HEK293 (cell line): ENCODE measurements around the gene NEK9.

Experiments
- GLI2 ChIP-seq: fragments of 450-650 bp; formaldehyde crosslinking; IDR thresholded peaks from 2 replicates; pipeline ENCODE4; 2017; ENCODE audit warnings: missing biosample characterization, missing genetic modification characterization, low read depth, borderline replicate concordance
- KLF9 ChIP-seq: fragments of 450-650 bp; formaldehyde crosslinking; IDR thresholded peaks from 2 replicates; pipeline ENCODE4 v1.5.1; 2016; ENCODE audit warnings: missing biosample characterization, missing genetic modification characterization, low read depth
- PBX3 ChIP-seq: sonication (generic); formaldehyde crosslinking; IDR thresholded peaks from 2 replicates; pipeline ENCODE4 v1.8.1; 2022; ENCODE audit warnings: mild to moderate bottlenecking, moderate library complexity, missing genetic modification reagents
- PRDM1 ChIP-seq: fragments of 450-650 bp; formaldehyde crosslinking; IDR thresholded peaks from 2 replicates; pipeline ENCODE4; 2016; ENCODE audit warnings: missing biosample characterization, missing genetic modification characterization
- RBAK ChIP-seq: fragments of 450-650 bp; formaldehyde crosslinking; IDR thresholded peaks from 2 replicates; pipeline ENCODE4 v1.5.1; 2016; ENCODE audit warnings: missing biosample characterization, missing genetic modification characterization
- ZBTB17 ChIP-seq: fragments of 450-650 bp; formaldehyde crosslinking; IDR thresholded peaks from 2 replicates; pipeline ENCODE4 v1.5.1; 2016; ENCODE audit warnings: missing biosample characterization, missing genetic modification characterization
- ZNF423 ChIP-seq: fragments of 450-650 bp; formaldehyde crosslinking; IDR thresholded peaks from 2 replicates; pipeline ENCODE4 v1.5.1; 2016; ENCODE audit warnings: missing biosample characterization, missing genetic modification characterization
- ZNF521 ChIP-seq: fragments of 450-650 bp; formaldehyde crosslinking; IDR thresholded peaks from 2 replicates; pipeline ENCODE4 v1.5.1; 2017; ENCODE audit warnings: missing biosample characterization, mild to moderate bottlenecking, missing genetic modification characterization
- ZNF530 ChIP-seq: fragments of 450-650 bp; formaldehyde crosslinking; IDR thresholded peaks from 2 replicates; pipeline ENCODE4 v1.5.1; 2016; ENCODE audit warnings: low read depth, missing biosample characterization, missing genetic modification characterization
- ZNF558 ChIP-seq: fragments of 450-650 bp; formaldehyde crosslinking; IDR thresholded peaks from 2 replicates; pipeline ENCODE4 v1.5.1; 2016; ENCODE audit warnings: missing biosample characterization, missing genetic modification characterization
- ZNF660 ChIP-seq: fragments of 450-650 bp; IDR thresholded peaks from 2 replicates; pipeline ENCODE4 v1.5.1; 2018; ENCODE audit warnings: missing biosample characterization, mild to moderate bottlenecking, missing genetic modification characterization
- ZNF664 ChIP-seq: fragments of 450-650 bp; formaldehyde crosslinking; IDR thresholded peaks from 2 replicates; pipeline ENCODE4 v1.5.1; 2016; ENCODE audit warnings: missing biosample characterization, missing genetic modification characterization
- ZNF747 ChIP-seq: fragments of 450-650 bp; formaldehyde crosslinking; IDR thresholded peaks from 2 replicates; pipeline ENCODE4 v1.5.1; 2016; ENCODE audit warnings: missing biosample characterization, missing genetic modification characterization
- ZNF830 ChIP-seq: fragments of 450-650 bp; IDR thresholded peaks from 2 replicates; pipeline ENCODE4 v1.5.0; 2018; ENCODE audit warnings: missing biosample characterization, missing genetic modification characterization, low read depth, mild to moderate bottlenecking, moderate library complexity
- ZNF843 ChIP-seq: fragments of 450-650 bp; formaldehyde crosslinking; IDR thresholded peaks from 2 replicates; pipeline ENCODE4 v1.5.1; 2016; ENCODE audit warnings: missing biosample characterization, missing genetic modification characterization
- ZSCAN16 ChIP-seq: fragments of 450-650 bp; formaldehyde crosslinking; IDR thresholded peaks from 2 replicates; pipeline ENCODE4 v1.5.1; 2016; ENCODE audit warnings: missing biosample characterization, missing genetic modification characterization
- ZXDB ChIP-seq: fragments of 450-650 bp; formaldehyde crosslinking; IDR thresholded peaks from 2 replicates; pipeline ENCODE4 v1.5.1; 2016; ENCODE audit warnings: missing biosample characterization, missing genetic modification characterization
- TF ChIP-seq, protein P1 (sequence below): fragments of 450-650 bp; formaldehyde crosslinking; IDR thresholded peaks from 2 replicates; pipeline ENCODE4 v1.5.1; 2017; ENCODE audit warnings: missing biosample characterization, mild to moderate bottlenecking, missing genetic modification characterization, moderate library complexity
- TF ChIP-seq, protein P2 (sequence below): fragments of 450-650 bp; formaldehyde crosslinking; IDR thresholded peaks from 2 replicates; pipeline ENCODE4 v1.5.1; 2016; ENCODE audit warnings: missing biosample characterization, missing genetic modification characterization, borderline replicate concordance
- TF ChIP-seq, protein P3 (sequence below): fragments of 450-650 bp; formaldehyde crosslinking; IDR thresholded peaks from 2 replicates; pipeline ENCODE4 v1.5.1; 2017; ENCODE audit warnings: missing biosample characterization, missing genetic modification characterization
- TF ChIP-seq, protein P4 (sequence below): fragments of 450-650 bp; formaldehyde crosslinking; IDR thresholded peaks from 2 replicates; pipeline ENCODE4 v1.5.1; 2016; ENCODE audit warnings: missing biosample characterization, missing genetic modification characterization

NEK9 gene

DNA sequence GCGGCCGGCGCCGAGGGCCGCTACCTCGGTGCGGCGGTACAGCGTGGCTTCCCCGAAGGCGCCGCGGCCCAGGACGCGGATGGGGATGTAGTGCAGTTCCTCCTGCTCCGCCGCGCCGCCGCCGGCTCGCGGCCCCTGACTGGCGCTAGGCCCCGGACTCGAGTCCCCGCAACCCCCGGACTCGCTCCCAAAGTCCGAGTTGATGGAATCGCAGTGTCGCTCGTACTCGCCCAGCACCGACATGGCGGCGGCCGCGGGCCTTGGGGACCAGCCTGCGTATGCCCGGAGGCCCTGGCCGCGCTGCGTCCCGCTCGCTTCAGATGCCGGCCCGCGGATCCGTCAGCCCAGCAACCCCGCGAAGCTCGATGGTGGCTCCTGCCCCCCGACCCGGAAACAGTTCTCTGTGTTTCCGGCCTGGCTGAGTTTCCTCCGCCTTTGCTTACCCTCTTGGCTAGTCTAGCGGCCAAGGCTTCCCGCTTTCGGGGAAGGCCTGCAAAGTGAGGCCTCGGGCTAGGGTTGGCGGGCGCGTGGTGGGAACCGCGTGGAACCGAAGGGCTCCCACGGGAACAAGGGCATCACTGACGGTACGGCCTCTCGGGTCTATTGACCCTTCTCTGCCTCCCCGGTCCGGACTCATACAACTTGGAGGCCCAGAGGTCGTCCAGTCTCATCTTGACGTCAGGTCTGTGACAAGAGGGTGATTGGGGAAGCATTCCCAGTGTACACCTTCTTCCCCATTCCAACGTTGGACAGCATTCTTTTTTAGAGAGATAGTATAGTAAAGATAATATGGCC lies at the start of gene NEK9 (continued):
- TF ChIP-seq, protein P1, sequence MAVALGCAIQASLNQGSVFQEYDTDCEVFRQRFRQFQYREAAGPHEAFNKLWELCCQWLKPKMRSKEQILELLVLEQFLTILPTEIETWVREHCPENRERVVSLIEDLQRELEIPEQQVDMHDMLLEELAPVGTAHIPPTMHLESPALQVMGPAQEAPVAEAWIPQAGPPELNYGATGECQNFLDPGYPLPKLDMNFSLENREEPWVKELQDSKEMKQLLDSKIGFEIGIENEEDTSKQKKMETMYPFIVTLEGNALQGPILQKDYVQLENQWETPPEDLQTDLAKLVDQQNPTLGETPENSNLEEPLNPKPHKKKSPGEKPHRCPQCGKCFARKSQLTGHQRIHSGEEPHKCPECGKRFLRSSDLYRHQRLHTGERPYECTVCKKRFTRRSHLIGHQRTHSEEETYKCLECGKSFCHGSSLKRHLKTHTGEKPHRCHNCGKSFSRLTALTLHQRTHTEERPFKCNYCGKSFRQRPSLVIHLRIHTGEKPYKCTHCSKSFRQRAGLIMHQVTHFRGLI (tag by site-specific recombination), result no peak
- TF ChIP-seq ZNF423 (tag by site-specific recombination) (no peak), ZNF843 (tag by site-specific recombination) (0 out of 2 replicates have a peak, but pooled peaks have one; percentile 38), ZNF660 (tag by site-specific recombination) (peak; percentile 81), ZNF747 (tag by site-specific recombination) (no peak), RBAK (no peak), ZBTB17 (tag by site-specific recombination) (peak; percentile 73), KLF9 (tag by site-specific recombination) (no peak), ZNF558 (tag by site-specific recombination) (no peak), ZXDB (tag by site-specific recombination) (peak; percentile 81), ZSCAN16 (no peak), GLI2 (tag by site-specific recombination) (no peak), PBX3 (CRISPR knock-in tag) (peak; percentile 51), ZNF530 (no peak), ZNF830 (tag by site-specific recombination) (no peak), ZNF521 (tag by site-specific recombination) (no peak), ZNF664 (tag by site-specific recombination) (no peak), PRDM1 (tag by site-specific recombination) (no peak)
- TF ChIP-seq, protein P2, sequence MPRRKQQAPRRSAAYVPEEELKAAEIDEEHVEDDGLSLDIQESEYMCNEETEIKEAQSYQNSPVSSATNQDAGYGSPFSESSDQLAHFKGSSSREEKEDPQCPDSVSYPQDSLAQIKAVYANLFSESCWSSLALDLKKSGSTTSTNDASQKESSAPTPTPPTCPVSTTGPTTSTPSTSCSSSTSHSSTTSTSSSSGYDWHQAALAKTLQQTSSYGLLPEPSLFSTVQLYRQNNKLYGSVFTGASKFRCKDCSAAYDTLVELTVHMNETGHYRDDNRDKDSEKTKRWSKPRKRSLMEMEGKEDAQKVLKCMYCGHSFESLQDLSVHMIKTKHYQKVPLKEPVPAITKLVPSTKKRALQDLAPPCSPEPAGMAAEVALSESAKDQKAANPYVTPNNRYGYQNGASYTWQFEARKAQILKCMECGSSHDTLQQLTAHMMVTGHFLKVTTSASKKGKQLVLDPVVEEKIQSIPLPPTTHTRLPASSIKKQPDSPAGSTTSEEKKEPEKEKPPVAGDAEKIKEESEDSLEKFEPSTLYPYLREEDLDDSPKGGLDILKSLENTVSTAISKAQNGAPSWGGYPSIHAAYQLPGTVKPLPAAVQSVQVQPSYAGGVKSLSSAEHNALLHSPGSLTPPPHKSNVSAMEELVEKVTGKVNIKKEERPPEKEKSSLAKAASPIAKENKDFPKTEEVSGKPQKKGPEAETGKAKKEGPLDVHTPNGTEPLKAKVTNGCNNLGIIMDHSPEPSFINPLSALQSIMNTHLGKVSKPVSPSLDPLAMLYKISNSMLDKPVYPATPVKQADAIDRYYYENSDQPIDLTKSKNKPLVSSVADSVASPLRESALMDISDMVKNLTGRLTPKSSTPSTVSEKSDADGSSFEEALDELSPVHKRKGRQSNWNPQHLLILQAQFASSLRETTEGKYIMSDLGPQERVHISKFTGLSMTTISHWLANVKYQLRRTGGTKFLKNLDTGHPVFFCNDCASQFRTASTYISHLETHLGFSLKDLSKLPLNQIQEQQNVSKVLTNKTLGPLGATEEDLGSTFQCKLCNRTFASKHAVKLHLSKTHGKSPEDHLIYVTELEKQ (tag by site-specific recombination), result 0 out of 2 replicates have a peak, but pooled peaks have one; percentile 1
- TF ChIP-seq, protein P3, sequence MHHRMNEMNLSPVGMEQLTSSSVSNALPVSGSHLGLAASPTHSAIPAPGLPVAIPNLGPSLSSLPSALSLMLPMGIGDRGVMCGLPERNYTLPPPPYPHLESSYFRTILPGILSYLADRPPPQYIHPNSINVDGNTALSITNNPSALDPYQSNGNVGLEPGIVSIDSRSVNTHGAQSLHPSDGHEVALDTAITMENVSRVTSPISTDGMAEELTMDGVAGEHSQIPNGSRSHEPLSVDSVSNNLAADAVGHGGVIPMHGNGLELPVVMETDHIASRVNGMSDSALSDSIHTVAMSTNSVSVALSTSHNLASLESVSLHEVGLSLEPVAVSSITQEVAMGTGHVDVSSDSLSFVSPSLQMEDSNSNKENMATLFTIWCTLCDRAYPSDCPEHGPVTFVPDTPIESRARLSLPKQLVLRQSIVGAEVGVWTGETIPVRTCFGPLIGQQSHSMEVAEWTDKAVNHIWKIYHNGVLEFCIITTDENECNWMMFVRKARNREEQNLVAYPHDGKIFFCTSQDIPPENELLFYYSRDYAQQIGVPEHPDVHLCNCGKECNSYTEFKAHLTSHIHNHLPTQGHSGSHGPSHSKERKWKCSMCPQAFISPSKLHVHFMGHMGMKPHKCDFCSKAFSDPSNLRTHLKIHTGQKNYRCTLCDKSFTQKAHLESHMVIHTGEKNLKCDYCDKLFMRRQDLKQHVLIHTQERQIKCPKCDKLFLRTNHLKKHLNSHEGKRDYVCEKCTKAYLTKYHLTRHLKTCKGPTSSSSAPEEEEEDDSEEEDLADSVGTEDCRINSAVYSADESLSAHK (tag by site-specific recombination), result no peak
- TF ChIP-seq, protein P4, sequence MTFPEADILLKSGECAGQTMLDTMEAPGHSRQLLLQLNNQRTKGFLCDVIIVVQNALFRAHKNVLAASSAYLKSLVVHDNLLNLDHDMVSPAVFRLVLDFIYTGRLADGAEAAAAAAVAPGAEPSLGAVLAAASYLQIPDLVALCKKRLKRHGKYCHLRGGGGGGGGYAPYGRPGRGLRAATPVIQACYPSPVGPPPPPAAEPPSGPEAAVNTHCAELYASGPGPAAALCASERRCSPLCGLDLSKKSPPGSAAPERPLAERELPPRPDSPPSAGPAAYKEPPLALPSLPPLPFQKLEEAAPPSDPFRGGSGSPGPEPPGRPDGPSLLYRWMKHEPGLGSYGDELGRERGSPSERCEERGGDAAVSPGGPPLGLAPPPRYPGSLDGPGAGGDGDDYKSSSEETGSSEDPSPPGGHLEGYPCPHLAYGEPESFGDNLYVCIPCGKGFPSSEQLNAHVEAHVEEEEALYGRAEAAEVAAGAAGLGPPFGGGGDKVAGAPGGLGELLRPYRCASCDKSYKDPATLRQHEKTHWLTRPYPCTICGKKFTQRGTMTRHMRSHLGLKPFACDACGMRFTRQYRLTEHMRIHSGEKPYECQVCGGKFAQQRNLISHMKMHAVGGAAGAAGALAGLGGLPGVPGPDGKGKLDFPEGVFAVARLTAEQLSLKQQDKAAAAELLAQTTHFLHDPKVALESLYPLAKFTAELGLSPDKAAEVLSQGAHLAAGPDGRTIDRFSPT (tag by site-specific recombination), result no peak
